Measurements from ENCODE around the gene NR2E3.

NR2E3 gene

GRCh38 chr15:71811036-71811736, 832 bp downstream of the NR2E3 start:
- Histone ChIP-seq H2AFZ (no peak overlapping the region), H3K27ac (no peak overlapping the region), H3K4me2 (ENCODE audit: low read length) (no peak overlapping the region), H3K79me2 (no peaks in the 10 kb centered on the region), H3K27me3 (ENCODE audit: control insufficient read depth, insufficient read depth, low read length) (no peaks in the 10 kb centered on the region), H3K36me3 (ENCODE audit: control insufficient read depth, insufficient read depth, low read length) (no peaks in the 10 kb centered on the region), H3K9me3 (ENCODE audit: control insufficient read depth, low read length) (no peaks in the 10 kb centered on the region), H3K4me3 (ENCODE audit: low read depth, low read length) (no peak overlapping the region), H3K4me1 (peaks cover 5% of the 10 kb centered on the region), H3K9ac (no peak overlapping the region)
- TF ChIP-seq CTCF (IDR thresholded peaks at IDR 0.05): no peak

- Histone ChIP-seq H3K4me2 (ENCODE audit: low read length) (no peak overlapping the region), H3K27me3 (ENCODE audit: control insufficient read depth, insufficient read depth, low read length) (no peaks in the 10 kb centered on the region), H3K9ac (no peak overlapping the region), H3K36me3 (ENCODE audit: control insufficient read depth, insufficient read depth, low read length) (no peaks in the 10 kb centered on the region), H3K4me1 (no peaks in the 10 kb centered on the region), H3K27ac (no peak overlapping the region), H3K79me2 (no peaks in the 10 kb centered on the region), H3K9me3 (ENCODE audit: control insufficient read depth, low read length) (no peaks in the 10 kb centered on the region), H2AFZ (no peak overlapping the region), H3K4me3 (ENCODE audit: low read depth, low read length) (no peak overlapping the region)
- TF ChIP-seq CTCF (IDR thresholded peaks at IDR 0.05): no peak
These were observed 1.7 kb downstream of the NR2E3 start for GRCh38 chr15:71811752-71812735.

GRCh38 chr15:71812966-71813722, 2.8 kb downstream of the NR2E3 start:
- H2AFZ ChIP-seq: no peak overlapping the region

More at GRCh38 chr15:71812966-71813722, 2.8 kb downstream of the NR2E3 start:
- Histone ChIP-seq H3K27me3 (ENCODE audit: control insufficient read depth, insufficient read depth, low read length) (no peaks in the 10 kb centered on the region), H3K4me3 (ENCODE audit: low read depth, low read length) (no peak overlapping the region), H3K4me2 (ENCODE audit: low read length) (no peak overlapping the region), H3K4me1 (no peaks in the 10 kb centered on the region), H3K79me2 (no peaks in the 10 kb centered on the region), H3K9me3 (ENCODE audit: control insufficient read depth, low read length) (no peaks in the 10 kb centered on the region), H3K36me3 (ENCODE audit: control insufficient read depth, insufficient read depth, low read length) (no peaks in the 10 kb centered on the region), H3K9ac (no peak overlapping the region), H3K27ac (no peak overlapping the region)
- TF ChIP-seq CTCF (IDR thresholded peaks at IDR 0.05): no peak
